Ovary (tissue), 3 donors: ENCODE measurements around the gene FAT1.
"Not testable (repeated sequence)": the region's sequence is repeated elsewhere in the genome, so short reads cannot be mapped to it uniquely, and the experiment has no call there.

Experiments used
- CTCF ChIP-seq, 3 donors: fragments of 450-650 bp in 2 of 3; fragments of 200-600 bp in 1 of 3; IDR thresholded peaks; one replicate each; pipeline versions ENCODE4 v1.5.1 to v1.8.0; 2016 to 2022; ENCODE audit warnings: antibody characterized with exemption in 3 of 3, mild to moderate bottlenecking in 1 of 3
- POLR2A ChIP-seq: fragments of 450-650 bp; IDR thresholded peaks from one replicate; pipeline ENCODE4 v1.6.1; 2017; ENCODE audit warnings: antibody characterized with exemption, mild to moderate bottlenecking, moderate library complexity
- donor health status: DM: no; HTN: no; CAD: no.

- not testable (repeated sequence) for TF ChIP-seq CTCF (IDR thresholded peaks at IDR 0.05); POLR2A
Observed at GRCh38 chr4:186756550-186756949, 32.9 kb upstream of the FAT1 start.
